DOHH2 (cell line): ENCODE measurements around the gene SYNDIG1L.

Experiments
- CTCF ChIP-seq: fragments of 200-600 bp; sonication (generic); IDR thresholded peaks from one replicate; pipeline ENCODE4 v1.5.1; 2014; ENCODE audit warnings: antibody characterized with exemption, mild to moderate bottlenecking, low read depth, low read length; ENCODE audit not compliant: poor library complexity, severe bottlenecking
- EZH2phosphoT487 ChIP-seq: fragments of 200-600 bp; sonication (generic); IDR thresholded peaks from 2 replicates; pipeline ENCODE4 v1.6.1; 2017; ENCODE audit warnings: borderline replicate concordance, mild to moderate bottlenecking, antibody characterized with exemption, low read length, moderate library complexity, mixed read lengths

GRCh38 chr14:74377976-74378690 is 47.9 kb downstream of the SYNDIG1L start:
- TF ChIP-seq CTCF (no peak), EZH2phosphoT487 (no peak)
